Measurements from ENCODE around the gene LMAN1L. TPM values are rescaled to one million over a fixed set of nuclear protein-coding genes. Genes with fewer than 3 reads are reported as not detected.

Gene LMAN1L
- polyA plus RNA-seq, 10 donors: 0.20 TPM; not detected in 9

Other genes with a start within 250 kb of the LMAN1L start
- 10 to 100 TPM; 37.3 to 51.9 (median 43.1) TPM for gene CLK3, start 197.0 kb upstream of the LMAN1L start, polyA plus RNA-seq (ENCODE audit: insufficient read length in 10 of 10)
- gene EDC3, start 116.8 kb upstream of the LMAN1L start, polyA plus RNA-seq (ENCODE audit: insufficient read length in 10 of 10): 10 to 100 TPM; 21.4 to 35.1 (median 23.5) TPM
- under 1 TPM in 1 of 10 donors, not detected in 9; 0.38 TPM for gene CYP1A1, start 87.3 kb upstream of the LMAN1L start, polyA plus RNA-seq (ENCODE audit: insufficient read length in 10 of 10)
- gene CYP1A2, start 64.0 kb upstream of the LMAN1L start, polyA plus RNA-seq (ENCODE audit: insufficient read length in 10 of 10): under 1 TPM in 7 of 10 donors, not detected in 3; 0.04 to 0.17 (median 0.08) TPM
- 10 to 100 TPM; 23.1 to 42.0 (median 32.1) TPM for gene CSK, start 30.8 kb upstream of the LMAN1L start, polyA plus RNA-seq (ENCODE audit: insufficient read length in 10 of 10)
- gene CPLX3, start 13.8 kb downstream of the LMAN1L start, polyA plus RNA-seq (ENCODE audit: insufficient read length in 10 of 10): under 1 TPM in 1 of 10 donors, not detected in 9; 0.10 TPM
- 10 to 100 TPM; 24.3 to 44.8 (median 30.4) TPM for gene ULK3, start 30.3 kb downstream of the LMAN1L start, polyA plus RNA-seq (ENCODE audit: insufficient read length in 10 of 10)
- 10 to 100 TPM; 49.3 to 63.3 (median 54.8) TPM for gene SCAMP2, start 60.5 kb downstream of the LMAN1L start, polyA plus RNA-seq (ENCODE audit: insufficient read length in 10 of 10)
- 10 to 100 TPM; 47.8 to 64.6 (median 56.9) TPM for gene MPI, start 77.2 kb downstream of the LMAN1L start, polyA plus RNA-seq (ENCODE audit: insufficient read length in 10 of 10)
- gene FAM219B, start 94.0 kb downstream of the LMAN1L start, polyA plus RNA-seq (ENCODE audit: insufficient read length in 10 of 10): 10 to 100 TPM; 37.0 to 55.6 (median 43.6) TPM
- gene COX5A, start 125.2 kb downstream of the LMAN1L start, polyA plus RNA-seq (ENCODE audit: insufficient read length in 10 of 10): 100 to 1,000 TPM; 192 to 258 (median 234) TPM
- 1 to 10 TPM in 8 of 10 donors, under 1 TPM in 2; 0.69 to 1.9 (median 1.4) TPM for gene RPP25, start 143.9 kb downstream of the LMAN1L start, polyA plus RNA-seq (ENCODE audit: insufficient read length in 10 of 10)
- 1 to 10 TPM; 2.8 to 7.5 (median 4.9) TPM for gene SCAMP5, start 182.7 kb downstream of the LMAN1L start, polyA plus RNA-seq (ENCODE audit: insufficient read length in 10 of 10)
- gene PPCDC, start 210.8 kb downstream of the LMAN1L start, polyA plus RNA-seq (ENCODE audit: insufficient read length in 10 of 10): 1 to 10 TPM; 4.9 to 8.7 (median 7.1) TPM